GM18498 (cell line): ENCODE measurements around the gene MERTK.
"Not testable (repeated sequence)": the region's sequence is repeated elsewhere in the genome, so short reads cannot be mapped to it uniquely, and the experiment has no call there.

Experiments
- ATAC-seq: cut with Tn5 transposase; IDR thresholded peaks from one replicate; pipeline ENCODE4 v1.9.1; 2021; ENCODE audit warnings: mild to moderate bottlenecking, moderate library complexity; ENCODE audit not compliant: unreplicated experiment

Gene MERTK

DNA sequence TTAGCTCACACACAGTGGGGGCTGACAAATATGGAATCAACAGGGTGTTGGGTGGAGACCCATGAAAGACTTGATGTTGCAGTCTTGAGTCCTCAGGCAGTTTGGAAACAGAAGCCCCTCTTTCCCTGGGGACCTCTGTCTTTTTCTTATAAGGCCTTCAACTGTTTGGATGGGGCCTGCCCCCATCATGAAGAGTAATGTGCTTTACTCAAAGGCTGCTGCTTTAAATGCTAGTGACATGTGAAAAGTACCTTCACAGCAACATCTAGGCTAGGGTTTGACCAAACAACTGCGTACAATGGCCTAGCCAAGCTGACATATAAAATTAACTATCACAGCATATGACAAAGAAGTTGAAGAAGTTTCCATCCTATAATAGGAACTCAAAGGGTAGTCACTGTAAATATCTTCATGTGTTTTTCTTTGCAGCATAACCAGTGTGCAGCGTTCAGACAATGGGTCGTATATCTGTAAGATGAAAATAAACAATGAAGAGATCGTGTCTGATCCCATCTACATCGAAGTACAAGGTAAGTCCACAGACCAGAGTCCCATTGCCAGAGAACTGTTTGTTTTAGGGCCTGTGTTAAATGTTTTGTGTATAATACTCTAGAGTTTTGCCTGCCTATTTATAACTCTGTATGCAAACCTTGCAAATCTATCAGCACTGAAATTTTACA, 46.3 kb downstream of the MERTK start:
- ATAC-seq = no peak

DNA sequence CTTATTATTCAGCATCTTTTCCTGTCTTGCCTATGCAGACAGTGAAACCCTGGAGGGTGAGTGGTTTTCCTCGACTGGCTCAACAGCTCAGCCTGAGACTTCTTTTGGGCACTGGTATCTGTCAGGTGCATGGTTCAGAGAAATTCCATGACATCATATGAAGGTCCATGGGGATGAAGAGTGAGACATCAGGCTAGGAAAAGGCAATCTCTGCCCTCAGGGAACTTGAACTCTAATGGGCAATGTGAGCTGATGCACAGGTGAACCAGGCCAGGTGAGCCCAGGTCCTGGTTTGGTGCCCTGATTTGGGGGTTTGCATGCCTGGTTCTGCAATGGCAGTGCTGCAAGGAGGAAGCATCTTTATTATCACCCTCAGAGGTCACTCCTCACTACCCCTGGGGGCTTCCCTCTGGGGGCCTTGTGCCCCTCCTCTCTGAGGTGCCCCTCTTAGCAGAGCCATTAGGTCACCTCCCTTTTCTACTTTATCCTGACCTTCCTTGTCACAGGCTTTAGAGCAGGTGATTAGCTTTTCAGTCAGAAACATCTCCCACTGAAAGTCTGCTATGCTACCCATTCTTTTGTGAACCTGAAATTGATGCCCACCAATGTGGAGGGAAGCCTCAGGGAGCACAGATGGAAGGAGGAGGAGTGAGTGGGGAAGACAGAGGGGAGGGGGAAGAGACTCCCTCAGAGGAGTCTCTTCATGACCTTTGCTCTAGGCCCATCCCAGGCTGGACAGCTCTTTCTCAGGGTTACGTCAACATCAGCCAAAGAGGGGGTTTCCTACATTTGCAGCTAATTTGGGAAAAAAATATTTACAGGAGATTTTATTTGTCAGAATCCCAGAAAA, 47.3 kb downstream of the MERTK start:
- ATAC-seq = no peak

DNA sequence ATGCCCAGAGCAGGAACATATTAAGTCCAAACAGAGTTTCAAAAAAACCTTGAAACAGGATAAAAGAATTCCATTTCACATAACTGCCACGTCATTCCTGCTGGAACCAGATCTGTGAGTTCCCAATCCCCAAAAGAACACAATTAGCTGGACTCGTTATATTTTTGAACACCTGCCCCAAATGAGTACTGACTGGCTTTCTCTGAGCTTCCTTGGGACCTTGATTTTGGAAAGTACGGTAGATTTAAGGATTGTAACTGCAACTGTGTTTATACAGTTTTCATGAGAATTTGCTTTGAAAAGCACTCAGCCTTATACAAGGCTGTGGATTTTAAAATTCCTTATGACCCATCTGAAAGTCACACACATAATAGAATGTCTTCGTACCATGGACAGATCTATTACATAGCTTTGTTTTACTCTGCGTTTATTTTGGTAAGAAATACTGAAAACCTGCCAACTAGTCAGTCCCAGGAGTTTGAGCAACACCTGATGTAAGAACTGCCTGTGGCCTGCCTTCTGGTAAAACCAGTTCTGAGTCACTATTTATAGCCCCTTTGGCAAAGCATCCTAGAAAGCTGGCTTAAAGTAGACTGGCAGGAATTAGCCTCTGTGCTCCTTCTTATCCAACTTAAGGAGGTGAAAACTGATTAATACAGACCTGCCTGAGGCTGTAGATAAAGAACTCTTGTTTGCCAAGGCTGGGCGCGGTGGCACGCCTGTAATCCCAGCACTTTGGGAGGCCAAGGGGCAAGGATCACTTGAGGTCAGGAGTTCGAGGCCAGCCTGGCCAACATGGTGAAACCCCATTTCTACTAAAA, 48.1 kb downstream of the MERTK start:
- no peak for ATAC-seq

DNA sequence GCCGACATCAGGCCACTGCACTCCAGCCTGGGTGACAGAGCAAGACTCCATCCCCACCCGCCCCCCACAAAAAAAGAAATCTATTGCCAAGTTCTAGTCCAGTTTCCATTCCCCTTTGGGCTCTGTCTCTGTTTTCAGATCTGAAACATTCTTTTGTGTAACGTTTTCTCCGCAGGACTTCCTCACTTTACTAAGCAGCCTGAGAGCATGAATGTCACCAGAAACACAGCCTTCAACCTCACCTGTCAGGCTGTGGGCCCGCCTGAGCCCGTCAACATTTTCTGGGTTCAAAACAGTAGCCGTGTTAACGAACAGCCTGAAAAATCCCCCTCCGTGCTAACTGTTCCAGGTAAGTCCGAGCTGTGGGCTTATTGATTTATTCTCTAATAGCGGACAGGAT, 48.8 kb downstream of the MERTK start:
- no peak for ATAC-seq

DNA sequence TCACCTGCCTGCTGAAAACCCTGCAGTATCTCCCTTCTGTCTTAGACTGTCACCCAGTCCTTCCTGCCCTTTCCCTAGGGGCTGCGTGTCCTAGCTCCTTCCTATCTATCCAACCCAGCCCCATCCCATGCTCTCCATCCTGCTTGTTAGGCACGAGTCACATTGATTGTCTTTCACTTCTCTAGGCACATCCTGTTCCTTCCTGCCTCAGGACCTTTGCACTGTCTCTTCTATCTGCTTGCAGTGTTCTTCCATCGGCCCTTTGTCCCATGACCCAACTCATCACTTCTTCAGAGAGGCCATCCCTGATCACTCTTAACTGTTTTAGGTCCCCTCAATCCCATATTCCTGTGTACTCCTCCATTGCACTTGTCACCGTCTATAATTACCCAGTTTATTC, 50.4 kb downstream of the MERTK start:
- ATAC-seq = no peak

DNA sequence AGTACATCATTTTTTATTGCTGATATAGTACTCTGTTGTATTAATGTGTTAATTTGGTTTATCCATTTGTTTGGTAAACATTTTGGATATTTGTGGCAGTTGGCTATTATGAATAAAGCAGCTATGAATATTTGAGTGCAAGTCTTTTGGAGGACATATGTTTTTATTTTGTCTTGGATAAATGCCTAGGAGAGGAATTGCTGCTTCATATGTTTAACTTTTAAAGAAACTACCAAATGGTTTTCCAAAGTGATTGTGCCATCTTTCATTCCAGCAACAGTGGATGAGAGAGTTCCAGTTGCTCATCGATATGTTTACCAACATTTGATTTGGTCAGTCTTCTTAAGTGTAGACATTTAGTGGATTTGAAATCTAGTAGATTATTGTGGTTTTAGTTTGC, 51.8 kb downstream of the MERTK start:
- ATAC-seq = no peak

DNA sequence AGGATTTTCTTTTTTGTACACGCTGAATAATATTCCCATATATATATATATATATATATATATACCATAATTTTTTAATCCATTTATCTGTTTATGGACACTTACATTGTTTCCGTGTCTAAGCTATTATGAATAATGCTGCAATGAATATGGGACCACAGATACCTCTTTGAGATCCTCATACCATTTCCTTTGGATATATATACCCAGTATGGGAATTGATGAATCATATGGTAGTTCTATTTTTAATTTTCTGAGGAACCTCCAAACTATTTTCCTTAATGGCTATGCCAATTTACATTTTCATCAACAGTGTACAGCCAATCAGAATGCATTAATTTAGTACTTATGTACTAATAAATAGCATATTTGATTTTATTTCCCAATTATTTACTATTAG, 53.1 kb downstream of the MERTK start:
- no peak for ATAC-seq

GRCh38 chr2:111952871-111953452, 54.6 kb downstream of the MERTK start:
- ATAC-seq = no peak

- no peak for ATAC-seq
Observed at GRCh38 chr2:111954602-111955332, 56.4 kb downstream of the MERTK start.

DNA sequence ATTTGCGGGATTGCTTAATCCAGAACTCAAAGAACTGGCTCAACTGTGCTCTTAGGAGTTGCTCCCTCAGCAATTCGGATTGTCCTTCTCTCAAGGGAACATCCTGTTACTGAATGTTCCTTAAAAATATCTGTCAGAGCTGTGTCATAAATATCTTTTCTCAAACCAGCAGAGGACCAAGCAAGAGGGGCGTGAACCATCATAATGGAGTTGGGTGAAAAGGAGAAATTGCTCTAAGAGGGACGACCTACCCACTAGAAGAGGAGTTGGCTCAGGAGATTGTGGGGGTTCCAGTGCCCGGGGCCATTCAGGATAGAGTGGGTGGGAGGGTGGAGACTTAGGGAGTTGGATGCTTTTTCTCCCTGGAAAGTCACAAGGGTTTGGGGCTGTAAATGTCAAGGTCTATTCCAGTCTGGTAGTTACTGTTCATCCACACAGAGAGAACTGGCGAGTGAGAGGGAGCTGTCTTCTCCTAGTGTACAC, 59.5 kb downstream of the MERTK start:
- no peak for ATAC-seq

DNA sequence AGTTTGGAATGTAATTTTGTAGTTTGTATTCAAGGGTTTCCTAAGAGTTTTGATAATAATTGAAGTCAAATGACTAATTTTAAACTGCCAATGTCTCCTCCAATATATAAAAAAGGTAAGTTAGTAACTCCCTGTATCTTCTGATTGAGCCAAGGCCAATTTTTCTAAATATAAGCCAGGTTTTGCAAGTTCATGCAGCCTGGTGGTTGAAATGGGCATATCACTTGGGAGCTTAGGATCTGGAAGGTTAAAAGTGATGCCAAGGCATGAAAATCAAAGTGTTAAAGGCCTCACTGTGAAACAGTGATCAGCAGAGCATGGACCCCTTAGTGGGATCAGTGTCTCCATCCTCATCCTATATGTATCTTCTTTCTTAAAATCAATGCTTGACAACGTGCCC, 60.5 kb downstream of the MERTK start:
- ATAC-seq = no peak

- no peak for ATAC-seq
Observed at GRCh38 chr2:111961663-111962062, 63.3 kb downstream of the MERTK start.

DNA sequence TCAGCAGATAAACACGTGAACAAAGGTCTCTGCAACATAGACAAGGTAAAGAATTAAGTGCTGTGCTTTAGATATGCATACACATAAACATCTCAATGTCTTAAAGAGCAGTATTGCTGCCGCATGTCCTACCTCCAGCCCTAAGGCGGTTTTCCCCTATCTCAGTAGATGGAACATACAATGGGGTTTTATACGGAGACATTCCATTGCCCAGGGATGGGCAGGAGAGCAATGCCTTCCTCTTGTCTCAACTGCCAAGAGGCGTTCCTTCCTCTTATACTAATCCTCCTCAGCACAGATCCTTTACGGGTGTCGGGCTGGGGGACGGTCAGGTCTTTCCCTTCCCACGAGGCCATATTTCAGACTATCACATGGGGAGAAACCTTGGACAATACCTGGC, 64.7 kb downstream of the MERTK start:
- ATAC-seq = not testable (repeated sequence)

GRCh38 chr2:111963508-111963907, 65.1 kb downstream of the MERTK start:
- not testable (repeated sequence) for ATAC-seq

DNA sequence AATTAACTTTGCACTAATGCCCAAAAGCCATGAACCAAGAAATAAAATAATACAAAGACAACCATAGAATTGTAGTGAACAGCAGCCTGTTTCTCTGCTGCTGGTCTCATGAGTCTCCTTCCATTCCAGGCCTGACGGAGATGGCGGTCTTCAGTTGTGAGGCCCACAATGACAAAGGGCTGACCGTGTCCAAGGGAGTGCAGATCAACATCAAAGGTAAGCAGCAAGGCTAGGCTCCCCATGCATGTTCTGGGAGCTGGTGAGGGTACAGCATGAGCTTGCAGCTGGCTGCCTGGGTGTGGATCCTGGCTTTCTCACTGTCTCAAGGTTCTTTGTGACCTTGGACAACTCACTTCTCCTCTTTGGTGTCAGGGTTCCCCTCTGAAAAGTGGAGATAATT, 66.7 kb downstream of the MERTK start:
- no peak for ATAC-seq

DNA sequence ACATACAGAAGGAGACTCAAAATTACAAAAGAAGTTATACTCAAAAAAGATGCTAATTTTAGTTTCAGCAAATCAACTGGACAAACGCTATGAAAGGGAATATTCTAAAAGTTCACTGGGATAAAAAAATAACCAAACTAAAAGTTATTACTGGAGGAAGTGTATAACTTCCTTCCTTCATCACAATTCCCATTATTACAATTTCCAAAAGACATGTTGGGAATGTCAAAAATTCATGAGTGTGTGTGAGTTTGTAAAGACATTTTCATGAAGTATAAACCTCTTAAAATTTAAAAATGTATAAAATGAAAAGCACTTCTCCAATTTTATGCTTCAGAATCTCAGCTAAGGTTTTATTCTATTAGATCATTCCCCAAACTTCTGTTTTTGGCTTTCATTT, 67.8 kb downstream of the MERTK start:
- no peak for ATAC-seq

- ATAC-seq = no peak
Observed at GRCh38 chr2:111967018-111967417, 68.6 kb downstream of the MERTK start.

GRCh38 chr2:111970453-111970852, 72.0 kb downstream of the MERTK start:
- ATAC-seq = no peak

DNA sequence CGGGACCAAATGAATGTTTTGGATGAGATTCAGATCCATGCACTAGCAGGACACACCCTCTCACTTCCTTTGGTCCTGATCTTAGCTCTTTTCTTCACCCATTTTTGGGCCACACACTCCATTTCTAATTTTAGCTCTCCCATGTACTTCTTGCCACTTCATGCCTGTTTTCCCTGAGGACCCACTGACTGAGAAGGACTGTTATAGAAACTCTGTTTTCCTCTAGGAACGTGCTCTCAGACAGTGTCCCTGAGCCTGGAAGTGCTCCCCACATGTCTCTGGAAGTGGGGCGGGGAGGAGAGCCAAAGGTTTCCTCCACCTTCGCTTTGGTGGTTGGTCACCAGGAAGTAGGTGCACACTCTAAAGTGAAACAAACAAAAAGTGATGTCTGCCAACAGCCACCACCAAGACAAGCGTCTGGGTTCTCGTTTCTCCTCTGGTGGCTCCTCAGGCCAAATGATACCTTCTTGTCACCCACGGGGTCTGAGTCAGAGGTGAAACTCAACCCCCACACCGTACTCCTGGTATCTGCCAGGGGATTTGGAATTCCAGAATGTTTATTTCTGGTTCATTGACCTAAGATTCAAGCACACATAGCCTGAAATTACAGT, 74.7 kb downstream of the MERTK start:
- no peak for ATAC-seq

- no peak for ATAC-seq
Observed at GRCh38 chr2:111973701-111974100, 75.3 kb downstream of the MERTK start.
